ENCODE measurements around the gene ZNRF2.

DNA sequence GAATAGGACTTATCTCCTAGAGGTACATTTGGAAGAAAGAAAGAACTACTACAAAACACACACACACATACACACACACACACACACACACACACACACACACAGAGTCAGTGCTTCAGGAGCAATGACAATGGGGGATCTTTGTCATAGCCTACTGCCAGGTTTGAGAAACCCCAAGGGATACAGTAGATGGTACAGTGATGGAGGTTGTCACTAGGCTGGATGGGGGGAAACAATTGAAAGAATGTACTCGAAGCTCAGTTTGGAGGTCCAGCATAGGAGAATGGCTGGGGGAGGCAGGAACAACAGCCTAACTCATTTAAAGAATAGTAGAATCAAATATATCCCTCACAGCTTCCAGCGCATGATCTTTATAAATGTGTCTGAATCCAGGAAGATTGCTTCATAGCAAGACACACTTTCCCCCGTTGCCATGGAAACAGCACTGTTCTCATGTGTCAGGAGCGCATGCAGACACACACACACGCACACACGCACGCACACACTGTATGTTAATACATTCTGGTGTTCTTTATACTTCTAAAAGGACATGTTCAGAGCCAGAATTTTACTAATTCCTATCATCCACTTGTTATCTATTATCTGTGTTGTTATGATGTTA lies 32.6 kb upstream of the ZNRF2 start:
- TF ChIP-seq, protein P1, sequence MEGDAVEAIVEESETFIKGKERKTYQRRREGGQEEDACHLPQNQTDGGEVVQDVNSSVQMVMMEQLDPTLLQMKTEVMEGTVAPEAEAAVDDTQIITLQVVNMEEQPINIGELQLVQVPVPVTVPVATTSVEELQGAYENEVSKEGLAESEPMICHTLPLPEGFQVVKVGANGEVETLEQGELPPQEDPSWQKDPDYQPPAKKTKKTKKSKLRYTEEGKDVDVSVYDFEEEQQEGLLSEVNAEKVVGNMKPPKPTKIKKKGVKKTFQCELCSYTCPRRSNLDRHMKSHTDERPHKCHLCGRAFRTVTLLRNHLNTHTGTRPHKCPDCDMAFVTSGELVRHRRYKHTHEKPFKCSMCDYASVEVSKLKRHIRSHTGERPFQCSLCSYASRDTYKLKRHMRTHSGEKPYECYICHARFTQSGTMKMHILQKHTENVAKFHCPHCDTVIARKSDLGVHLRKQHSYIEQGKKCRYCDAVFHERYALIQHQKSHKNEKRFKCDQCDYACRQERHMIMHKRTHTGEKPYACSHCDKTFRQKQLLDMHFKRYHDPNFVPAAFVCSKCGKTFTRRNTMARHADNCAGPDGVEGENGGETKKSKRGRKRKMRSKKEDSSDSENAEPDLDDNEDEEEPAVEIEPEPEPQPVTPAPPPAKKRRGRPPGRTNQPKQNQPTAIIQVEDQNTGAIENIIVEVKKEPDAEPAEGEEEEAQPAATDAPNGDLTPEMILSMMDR (IDR thresholded peaks at IDR 0.05; ENCODE audit: low read depth, low read length): no peak
- TF ChIP-seq MYC (IDR thresholded peaks at IDR 0.05; ENCODE audit: low read depth, low read length) (no peak), POLR2A (IDR thresholded peaks at IDR 0.05; ENCODE audit: extremely low read depth, insufficient read length) (no peak), MAX (IDR thresholded peaks at IDR 0.05; ENCODE audit: low read depth, low read length) (no peak)
